ENCODE data around the gene SAMD3.

DNA sequence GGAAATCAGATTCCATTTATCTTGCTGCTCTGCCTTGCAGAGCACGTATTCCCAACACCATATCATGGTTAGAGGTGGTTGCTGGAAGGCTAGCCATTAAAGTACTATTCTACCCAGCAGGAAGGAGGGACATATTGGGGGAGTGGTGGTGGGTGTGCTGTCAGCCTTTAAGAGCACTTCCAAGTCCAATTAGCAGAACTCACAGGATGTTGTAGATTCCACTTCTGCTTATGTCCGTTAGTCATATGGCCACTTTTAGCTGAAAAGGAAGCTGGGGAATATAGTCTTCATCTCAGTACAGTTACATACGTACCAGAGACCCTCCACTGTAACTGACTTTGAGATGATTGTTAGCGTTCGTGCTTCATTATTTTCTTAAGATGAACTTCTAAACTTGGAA is 94.4 kb downstream of the SAMD3 start:
- TF ChIP-seq JUN (IDR thresholded peaks at IDR 0.05; ENCODE audit: low read depth, low read length) (no peak), ASH2L (IDR thresholded peaks at IDR 0.05; ENCODE audit: low read length) (no peak), POLR2A (IDR thresholded peaks at IDR 0.05; ENCODE audit: control extremely low read depth in 1 of 2, low read depth in 2 of 2, low read length in 2 of 2) (no peak), EGR1 (IDR thresholded peaks at IDR 0.05; ENCODE audit: borderline replicate concordance, low read depth, low read length) (no peak), KDM1A (IDR thresholded peaks at IDR 0.05; ENCODE audit: borderline replicate concordance, low read length) (no peak), SIX5 (IDR thresholded peaks at IDR 0.05; ENCODE audit: low read depth, low read length) (no peak), POLR2AphosphoS5 (IDR thresholded peaks at IDR 0.05; ENCODE audit: low read depth, low read length) (no peak), GTF2F1 (IDR thresholded peaks at IDR 0.05; ENCODE audit: borderline replicate concordance, low read depth, low read length) (no peak), SIN3A (conservative IDR thresholded peaks at IDR 0.05 in 1 of 2, IDR thresholded peaks at IDR 0.05 in 1 of 2; ENCODE audit: low read depth in 1 of 2, low read length in 2 of 2) (no peak)
- TF ChIP-seq, protein P1, sequence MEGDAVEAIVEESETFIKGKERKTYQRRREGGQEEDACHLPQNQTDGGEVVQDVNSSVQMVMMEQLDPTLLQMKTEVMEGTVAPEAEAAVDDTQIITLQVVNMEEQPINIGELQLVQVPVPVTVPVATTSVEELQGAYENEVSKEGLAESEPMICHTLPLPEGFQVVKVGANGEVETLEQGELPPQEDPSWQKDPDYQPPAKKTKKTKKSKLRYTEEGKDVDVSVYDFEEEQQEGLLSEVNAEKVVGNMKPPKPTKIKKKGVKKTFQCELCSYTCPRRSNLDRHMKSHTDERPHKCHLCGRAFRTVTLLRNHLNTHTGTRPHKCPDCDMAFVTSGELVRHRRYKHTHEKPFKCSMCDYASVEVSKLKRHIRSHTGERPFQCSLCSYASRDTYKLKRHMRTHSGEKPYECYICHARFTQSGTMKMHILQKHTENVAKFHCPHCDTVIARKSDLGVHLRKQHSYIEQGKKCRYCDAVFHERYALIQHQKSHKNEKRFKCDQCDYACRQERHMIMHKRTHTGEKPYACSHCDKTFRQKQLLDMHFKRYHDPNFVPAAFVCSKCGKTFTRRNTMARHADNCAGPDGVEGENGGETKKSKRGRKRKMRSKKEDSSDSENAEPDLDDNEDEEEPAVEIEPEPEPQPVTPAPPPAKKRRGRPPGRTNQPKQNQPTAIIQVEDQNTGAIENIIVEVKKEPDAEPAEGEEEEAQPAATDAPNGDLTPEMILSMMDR (IDR thresholded peaks at IDR 0.05; ENCODE audit: control extremely low read depth in 1 of 3, insufficient read depth in 1 of 3, low read depth in 1 of 3, low read length in 3 of 3), result no peak
- TF ChIP-seq, protein P2, sequence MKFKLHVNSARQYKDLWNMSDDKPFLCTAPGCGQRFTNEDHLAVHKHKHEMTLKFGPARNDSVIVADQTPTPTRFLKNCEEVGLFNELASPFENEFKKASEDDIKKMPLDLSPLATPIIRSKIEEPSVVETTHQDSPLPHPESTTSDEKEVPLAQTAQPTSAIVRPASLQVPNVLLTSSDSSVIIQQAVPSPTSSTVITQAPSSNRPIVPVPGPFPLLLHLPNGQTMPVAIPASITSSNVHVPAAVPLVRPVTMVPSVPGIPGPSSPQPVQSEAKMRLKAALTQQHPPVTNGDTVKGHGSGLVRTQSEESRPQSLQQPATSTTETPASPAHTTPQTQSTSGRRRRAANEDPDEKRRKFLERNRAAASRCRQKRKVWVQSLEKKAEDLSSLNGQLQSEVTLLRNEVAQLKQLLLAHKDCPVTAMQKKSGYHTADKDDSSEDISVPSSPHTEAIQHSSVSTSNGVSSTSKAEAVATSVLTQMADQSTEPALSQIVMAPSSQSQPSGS (IDR thresholded peaks at IDR 0.05; ENCODE audit: low read length), result no peak
- TF ChIP-seq, protein P3, sequence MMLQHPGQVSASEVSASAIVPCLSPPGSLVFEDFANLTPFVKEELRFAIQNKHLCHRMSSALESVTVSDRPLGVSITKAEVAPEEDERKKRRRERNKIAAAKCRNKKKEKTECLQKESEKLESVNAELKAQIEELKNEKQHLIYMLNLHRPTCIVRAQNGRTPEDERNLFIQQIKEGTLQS (IDR thresholded peaks at IDR 0.05; ENCODE audit: insufficient read depth, low read depth, low read length), result no peak
- TF ChIP-seq, protein P4, sequence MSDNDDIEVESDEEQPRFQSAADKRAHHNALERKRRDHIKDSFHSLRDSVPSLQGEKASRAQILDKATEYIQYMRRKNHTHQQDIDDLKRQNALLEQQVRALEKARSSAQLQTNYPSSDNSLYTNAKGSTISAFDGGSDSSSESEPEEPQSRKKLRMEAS (IDR thresholded peaks at IDR 0.05), result no peak

Data from H1 (cell line).